Activated CD8-positive, alpha-beta memory T cell treated with anti-CD3 and anti-CD28 coated beads, Interleukin-2, amount 50 U/mL, for 1 hour (primary cell): ENCODE data around the gene GLIPR1L1.

Source experiments
- DNase-seq: peaks from one replicate; pipeline ENCODE4 v3.0.0-alpha.2; 2020; ENCODE audit errors: extremely low read depth

The GLIPR1L1 gene

GRCh38 chr12:75350413-75350812 lies 15.9 kb downstream of the GLIPR1L1 start:
- no peak for DNase-seq

GRCh38 chr12:75354011-75354410 lies 19.5 kb downstream of the GLIPR1L1 start:
- DNase-seq = no peak

- DNase-seq = no peak
These were observed 26.4 kb downstream of the GLIPR1L1 start for GRCh38 chr12:75360920-75361319.

DNA sequence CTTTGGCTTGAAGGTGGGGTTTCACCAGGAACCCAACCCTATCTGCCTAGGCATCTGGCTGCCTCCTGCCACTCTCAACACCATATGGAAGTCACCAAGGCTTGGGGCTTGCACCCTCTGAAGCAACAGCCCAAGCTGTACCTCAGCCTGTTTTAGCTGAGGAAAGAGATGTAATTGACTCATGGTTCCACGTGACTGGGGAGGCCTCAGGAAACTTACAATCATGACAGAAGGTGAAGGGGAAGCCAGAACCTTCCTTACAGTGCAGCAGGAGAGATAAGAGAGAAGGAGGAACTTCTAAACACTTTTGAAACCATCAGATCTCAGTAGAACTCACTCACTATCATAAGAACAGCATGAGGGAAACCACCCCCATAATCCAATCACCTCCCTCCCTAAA lies 26.9 kb downstream of the GLIPR1L1 start:
- DNase-seq = no peak

DNA sequence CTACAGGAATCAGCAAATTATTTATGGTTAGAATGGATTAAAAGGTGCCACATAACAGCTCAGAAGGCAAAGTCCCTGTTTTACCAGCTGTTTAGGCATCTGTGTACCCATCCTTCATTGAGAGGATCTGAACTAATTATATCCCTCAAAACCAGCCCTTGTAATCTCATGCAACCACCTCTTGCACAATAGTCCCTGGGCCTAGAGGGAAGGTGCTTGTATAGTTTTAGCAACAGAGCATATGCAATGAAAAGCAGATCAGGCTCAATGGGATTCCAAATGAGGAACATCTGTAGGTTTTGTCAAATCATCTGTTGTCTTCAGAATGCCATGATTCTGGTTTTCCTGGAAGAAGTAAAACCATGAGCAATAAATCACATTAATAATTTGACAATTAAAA lies 30.4 kb downstream of the GLIPR1L1 start:
- no peak for DNase-seq

GRCh38 chr12:75366629-75367028 lies 32.2 kb downstream of the GLIPR1L1 start:
- no peak for DNase-seq

- no peak for DNase-seq
These were observed 40.5 kb downstream of the GLIPR1L1 start for GRCh38 chr12:75374971-75375370.

- no peak for DNase-seq
These were observed 43.9 kb downstream of the GLIPR1L1 start for GRCh38 chr12:75378354-75378753.

DNA sequence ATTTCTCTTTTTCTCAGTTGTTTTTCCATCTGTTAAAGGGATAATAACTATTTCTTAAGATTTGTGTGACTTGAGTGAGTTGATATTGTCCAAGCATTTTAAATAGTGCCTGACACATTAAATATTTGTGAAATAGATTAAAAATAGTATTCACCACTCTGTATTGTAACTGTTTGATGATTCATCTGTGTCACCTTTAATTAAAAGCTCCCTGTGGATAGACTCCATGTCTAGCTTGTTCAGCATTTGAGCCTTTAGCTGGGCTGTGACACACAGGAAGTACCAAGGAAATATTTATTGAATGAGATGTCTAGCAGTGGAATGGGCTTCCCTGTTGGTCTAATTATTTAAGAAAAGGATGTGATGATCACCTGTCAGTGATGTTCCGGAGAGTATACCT lies 54.6 kb downstream of the GLIPR1L1 start:
- no peak for DNase-seq

GRCh38 chr12:75389706-75390105 lies 55.2 kb downstream of the GLIPR1L1 start:
- DNase-seq = no peak

DNA sequence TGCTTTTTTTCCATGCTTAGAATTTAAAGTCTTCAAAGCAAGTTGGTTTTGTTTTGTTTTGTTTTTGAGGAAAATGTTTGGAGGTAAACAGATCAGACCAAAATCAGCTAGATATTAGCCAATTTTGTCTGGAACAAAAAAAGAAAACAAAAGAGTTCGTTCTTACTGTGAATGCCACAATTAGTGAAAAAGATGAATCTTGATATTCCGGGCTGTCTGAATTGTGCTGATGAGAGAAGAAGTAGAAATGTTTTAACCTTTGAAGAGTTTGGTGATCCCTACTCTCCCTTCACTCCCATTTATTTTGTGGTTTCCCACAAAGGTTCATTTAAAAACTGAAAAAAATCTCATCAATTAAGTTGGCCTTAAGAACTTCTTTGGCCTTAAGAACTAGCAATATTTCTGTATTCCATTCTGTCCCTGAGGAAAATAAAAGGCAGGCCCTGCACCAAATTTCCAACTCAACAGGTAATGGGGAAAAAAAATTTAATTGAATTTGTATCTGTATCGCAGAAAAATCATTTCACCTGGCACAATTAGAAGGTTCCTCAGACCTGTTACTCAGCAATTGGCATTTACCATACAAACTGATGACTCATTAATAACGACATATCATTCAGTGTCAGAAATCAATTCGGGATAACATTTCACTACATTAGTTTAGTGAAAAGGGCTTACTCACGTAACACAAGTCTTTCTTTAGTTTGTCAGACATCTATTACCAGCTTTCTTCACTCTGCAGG lies 55.9 kb downstream of the GLIPR1L1 start:
- no peak for DNase-seq

DNA sequence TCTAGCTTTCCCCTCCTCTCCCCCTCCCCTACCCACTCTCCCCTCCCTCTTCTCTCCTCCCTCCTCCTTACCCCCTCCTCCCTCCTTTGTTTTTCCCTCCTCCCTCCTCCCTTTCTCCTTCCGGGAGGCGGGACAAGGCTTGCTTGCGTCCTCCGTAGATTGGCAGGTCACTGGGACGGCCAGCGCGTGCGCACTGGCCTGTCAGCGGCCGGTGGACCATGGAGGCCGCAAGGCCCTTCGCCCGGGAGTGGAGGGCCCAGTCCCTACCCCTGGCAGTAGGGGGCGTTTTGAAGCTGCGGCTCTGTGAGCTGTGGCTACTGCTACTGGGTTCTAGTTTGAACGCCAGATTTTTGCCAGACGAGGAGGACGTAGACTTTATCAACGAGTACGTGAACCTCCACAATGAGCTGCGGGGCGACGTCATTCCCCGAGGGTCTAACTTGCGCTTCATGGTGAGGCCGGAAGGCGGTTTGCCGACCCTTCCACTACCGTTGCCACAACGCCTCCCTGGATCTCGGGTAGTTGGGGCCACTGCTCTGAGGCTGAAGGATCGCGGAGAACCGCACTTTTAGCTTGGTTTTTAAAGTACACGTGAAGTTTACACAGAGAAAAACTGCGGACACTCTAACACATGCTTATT lies 56.5 kb downstream of the GLIPR1L1 start, which contains the start of gene GLIPR1L2:
TSS of gene GLIPR1L2 (plus strand) at position 191 of the 640 bp plus-strand sequence. CDS start at position 219, 28 bp downstream.
- DNase-seq = peak; percentile 54

DNA sequence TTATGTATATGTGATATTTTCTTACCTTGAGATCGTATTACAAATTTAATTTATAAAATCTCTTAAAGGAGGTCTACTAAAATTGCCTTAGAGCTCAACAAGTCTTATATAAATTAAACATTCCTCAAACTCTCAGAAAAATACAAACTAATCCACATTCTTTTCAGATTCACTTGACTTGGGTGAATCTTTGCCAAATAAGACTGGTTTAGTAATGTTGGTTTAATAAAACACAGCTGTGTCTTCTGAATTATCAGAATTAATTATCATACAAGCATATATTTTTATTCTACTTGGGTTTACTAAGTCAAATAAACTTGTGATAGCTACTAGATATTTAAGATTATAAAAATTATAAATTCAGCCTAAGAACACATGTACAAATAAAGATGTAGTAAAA lies 69.8 kb downstream of the GLIPR1L1 start:
- DNase-seq = no peak

DNA sequence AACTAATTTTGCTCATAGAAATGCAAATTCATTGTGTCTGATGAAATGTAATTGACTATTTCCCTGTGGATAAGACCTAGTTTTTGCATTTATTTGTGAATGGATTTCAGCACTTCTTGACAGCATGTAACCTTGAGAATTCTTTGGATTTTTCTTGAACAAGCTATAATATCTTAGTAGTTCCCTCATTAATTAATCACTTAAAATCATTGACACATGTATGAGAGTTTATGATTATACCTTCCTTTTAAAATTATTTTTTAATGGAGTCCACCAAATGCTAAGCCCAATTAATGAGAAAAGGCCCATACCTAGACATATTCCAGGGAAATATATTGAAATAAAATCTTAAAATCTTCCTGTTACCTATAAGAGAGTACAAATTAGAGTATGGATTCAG lies 73.2 kb downstream of the GLIPR1L1 start:
- DNase-seq = no peak

DNA sequence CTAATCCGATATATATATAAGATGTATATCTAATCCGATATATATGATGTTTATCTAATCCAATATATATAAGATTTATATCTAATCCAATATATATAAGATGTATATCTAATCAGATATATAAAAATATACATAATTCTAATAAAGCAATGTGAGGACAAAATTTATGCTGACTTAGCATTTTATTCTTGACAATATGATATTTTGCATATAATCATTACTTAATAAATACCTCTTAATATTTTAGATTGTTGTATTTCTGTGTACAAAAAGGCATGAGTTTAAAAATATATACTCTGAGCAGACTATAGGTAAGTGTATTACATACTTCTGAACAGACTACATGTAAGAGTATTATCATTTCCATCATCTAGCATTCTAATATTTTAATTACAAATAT lies 75.4 kb downstream of the GLIPR1L1 start:
- no peak for DNase-seq

DNA sequence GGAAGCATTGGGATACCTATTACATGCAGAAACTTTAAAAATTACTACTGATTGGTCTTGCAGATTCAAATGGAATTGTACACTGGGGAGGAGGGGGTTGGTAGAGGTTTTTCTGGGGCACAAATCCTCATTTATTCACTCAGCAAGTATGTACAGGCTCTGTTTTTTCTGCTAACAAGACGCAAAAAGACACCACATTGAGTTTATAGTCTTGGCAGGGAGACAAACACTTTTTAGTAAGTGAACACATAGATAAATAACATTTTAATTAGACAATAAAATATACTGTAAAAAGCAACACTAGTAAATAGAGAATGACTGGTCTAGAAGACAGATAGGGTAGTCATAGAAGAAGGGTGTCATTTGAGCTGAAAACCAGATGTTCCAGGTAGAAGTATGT lies 80.2 kb downstream of the GLIPR1L1 start:
- DNase-seq = no peak

DNA sequence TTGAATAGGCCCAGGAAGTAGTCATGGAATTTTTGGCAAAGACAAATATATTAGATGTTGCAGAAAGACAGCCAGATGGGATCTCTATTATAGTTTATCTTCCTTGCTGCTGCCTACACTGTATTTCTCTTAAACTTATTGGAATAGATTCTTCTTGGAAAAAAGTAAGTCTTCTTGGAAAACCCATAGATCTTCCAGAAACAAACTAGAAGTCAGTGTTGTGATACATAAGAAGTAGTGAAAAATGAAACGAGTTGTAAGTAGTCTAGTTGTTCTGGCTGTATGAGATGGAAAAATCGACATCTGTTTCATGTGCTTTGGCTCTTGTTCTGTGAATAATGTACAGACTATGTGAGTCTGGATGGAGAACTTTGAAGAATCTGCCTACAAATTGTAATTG lies 85.4 kb downstream of the GLIPR1L1 start:
- DNase-seq = no peak
